GM18909 (cell line): Measurements from ENCODE around the gene CCDC93.
A peak's percentile ranks its signal among the peaks of the same experiment; 100 is the strongest.
"Not testable (repeated sequence)": the region's sequence is repeated elsewhere in the genome, so short reads cannot be mapped to it uniquely, and the experiment has no call there.

Source experiments
- ATAC-seq: cut with Tn5 transposase; IDR thresholded peaks from one replicate; pipeline ENCODE4 v1.9.1; 2021; ENCODE audit warnings: mild to moderate bottlenecking; ENCODE audit not compliant: unreplicated experiment, poor library complexity

CCDC93 gene

DNA sequence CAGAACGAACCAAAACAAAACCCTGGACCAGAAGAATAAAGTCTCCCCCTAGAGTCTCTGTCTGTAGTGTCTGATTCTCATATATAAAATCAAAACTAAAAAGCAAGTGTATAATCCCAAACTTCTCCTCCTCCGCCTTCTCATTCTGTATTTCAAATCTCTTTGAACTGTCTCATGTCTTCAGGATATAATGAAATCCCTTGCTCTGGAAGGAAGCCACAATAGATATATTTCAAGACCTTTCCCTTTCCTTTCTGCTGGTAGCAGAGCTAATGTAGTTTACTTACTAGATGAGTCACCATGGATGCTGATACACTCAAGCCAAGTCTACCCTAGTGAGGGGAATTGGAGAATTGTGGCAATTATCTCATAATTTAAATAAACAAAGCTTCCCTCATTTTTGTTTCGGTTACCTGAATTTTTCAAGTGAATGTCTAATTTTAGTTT, 33.5 kb upstream of the CCDC93 start:
- ATAC-seq: no peak

DNA sequence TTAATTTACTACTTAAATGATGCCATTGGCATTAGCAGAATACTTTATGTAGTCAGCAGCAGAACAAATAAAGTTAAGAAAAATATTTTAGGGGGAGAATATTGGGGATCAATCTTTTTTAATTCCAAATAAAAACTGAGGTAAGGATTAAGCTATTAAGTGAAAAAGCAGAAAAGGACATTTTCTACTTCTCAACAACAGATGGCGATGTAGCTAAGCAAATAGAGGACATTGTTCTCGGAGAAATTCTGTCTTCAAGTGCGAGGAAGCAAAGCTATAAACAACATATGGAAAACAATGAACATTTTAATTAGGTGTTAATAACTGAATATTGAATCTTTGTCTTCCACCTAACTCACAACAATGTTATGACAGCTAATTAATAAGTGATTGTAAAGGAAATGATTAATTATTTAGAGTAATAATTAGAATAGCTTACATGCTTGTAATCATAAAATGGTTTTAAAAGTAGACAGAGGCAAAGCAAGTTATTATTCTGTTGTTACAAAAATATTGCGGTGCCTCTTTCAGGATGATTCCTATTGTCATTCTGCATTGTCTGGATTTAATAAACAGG, 32.9 kb upstream of the CCDC93 start:
- no peak for ATAC-seq

DNA sequence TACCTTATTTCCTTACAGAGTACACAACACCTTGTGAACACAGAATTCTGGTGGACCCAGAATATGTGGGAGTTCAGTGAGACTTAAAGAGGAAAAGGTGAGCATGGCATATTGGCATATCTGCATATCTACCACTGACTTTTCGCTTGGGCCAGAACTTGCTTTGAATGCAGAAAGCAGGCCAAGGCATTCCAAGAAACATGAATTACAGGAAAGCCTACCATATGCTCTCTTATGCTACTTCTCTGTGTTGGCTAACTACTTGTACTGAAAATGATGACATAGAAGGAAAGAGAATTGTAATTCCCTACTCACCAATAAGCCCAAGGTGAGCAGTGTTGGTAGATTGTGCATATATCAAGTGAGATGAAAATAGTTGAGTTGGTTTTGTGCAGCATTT, 31.4 kb upstream of the CCDC93 start:
- ATAC-seq: no peak

DNA sequence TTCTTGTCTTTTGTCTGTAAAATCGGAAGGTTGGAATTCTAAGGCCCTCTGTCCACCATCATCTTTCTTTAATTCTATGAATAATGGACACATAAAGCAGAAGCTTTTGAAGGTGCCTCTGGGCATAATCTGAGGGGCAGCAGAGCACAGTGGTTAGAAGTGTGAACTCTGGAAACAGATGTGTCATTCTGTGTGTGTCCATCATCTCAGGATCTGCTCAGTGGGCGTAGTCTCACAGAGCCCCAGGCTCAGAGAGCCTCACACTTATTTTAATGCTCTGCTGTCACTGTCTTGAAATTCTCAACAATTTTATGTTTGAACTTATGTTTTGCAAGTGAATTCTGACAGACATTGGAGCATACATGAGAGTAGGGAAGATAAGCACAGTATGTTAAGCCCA, 31.0 kb upstream of the CCDC93 start:
- no peak for ATAC-seq

DNA sequence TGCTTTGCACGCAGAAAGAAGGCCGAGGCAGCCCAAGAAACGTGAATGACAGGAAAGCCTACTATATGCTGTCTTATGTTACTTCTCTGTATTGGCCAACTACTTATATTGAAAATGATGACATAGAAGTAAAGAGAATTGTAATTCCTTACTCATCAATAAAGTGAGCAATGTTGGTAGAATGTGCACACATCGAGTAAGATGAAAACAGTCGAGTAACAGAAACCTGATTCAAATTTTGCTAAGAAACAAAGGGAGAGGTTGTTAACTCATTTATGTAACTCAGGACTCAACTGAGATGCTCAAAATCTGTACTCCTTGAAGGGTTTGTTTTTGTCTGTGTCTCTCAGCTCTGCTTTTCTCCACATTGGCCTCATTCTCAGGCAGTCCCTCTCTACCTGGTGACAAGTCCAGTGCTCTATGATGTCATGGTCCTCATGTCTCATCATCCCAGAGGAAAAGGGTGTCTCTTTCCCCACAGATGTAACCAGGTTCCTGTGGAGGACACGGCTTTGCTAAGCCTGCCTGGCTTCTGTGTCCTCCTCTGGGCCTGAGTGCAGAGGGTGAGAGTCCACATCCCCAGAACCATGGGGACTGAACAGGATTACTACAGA, 30.3 kb upstream of the CCDC93 start:
- ATAC-seq: no peak

DNA sequence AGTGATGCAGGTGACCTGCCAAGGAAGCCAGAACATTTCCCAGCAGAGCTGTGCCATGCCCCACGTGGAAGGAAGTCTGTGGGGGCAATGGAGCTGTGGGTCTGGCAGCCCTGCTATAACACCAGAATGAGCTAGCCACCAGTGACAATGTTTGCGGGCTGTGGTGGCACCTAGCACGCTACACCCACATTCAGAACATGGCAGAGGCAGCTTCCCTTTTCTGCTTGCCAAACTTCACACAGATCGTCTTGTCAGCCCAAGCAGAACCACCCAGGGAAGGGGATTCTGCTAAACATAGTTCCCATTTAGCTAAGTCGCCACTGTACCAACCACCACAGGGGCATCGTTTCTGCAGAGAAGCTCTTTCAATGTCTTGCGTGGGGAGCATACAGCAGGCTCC, 27.0 kb upstream of the CCDC93 start:
- no peak for ATAC-seq

DNA sequence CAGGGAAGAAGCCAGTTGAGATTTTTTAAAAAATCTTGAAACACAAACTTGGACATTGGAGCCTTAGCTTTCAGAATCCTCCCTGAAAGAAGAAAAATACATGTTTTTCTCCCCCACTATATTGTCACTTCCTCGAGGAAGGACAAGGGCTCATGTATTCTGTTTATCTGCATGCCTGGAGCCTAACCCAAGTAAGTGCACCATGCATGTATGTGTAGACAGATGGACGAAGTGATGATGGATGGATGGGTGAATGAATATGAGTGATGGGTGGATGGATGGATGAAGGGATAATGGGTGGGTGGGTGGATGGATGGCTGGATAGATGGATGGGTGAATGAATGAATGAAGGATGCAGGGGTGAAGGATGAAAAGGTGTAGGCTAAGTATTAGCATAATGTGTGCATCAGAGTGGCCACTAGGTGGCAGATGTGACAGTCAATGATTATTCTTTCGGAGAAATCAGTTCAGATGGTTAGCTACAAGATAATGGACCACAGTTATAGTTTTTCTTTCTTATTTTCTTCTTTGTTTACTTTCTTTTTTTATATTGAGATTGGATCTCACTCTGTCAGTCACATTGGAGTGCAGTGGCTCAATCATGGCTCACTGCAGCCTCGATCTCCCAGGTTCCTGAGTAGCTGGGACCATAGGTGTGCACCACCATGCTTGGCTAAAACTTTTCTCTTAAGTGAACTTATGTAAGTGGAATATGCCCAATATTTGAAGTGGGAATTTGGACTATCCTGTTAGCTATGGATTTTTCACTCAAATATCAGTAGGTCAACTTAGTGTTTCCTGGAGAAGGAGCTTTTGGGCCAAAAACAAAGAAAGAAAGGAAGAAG, 18.5 kb upstream of the CCDC93 start:
- peak; percentile 95 for ATAC-seq

DNA sequence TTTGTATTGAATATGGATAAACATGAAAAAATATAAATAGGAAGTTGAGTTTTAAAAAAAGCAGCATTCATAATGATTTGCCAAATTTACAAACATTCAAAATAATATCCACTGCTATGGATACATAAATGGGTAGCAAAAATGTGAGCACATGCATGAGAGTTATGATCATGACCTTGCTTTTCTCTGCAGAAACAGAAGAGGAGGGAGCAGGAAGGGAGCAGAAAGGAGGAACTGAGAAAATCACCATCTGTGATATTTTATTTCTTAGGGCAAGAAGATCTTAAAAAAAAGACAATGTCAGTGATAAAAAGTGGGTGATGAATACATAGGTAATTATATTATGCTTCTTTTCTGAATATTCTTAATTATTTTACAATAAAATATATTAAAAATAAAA, 17.7 kb upstream of the CCDC93 start:
- no peak for ATAC-seq

DNA sequence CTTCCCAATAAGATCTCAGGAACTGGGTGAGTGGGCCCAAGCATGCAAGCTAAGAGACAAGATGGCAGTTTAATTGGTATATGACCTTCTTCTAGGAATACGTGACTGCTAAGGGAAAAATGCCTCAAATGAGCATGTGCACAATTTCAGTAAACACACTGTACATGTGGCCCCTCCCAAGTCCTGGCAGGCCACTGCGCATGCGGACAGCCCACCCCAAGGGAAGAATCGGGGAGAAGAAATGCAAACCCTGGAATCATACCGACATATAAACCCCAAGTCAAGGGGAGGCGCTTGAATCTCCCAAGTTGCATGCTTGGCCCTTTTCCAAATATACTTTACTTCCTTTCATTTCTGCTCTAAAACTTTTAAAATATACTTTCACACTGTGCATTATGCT, 15.2 kb upstream of the CCDC93 start:
- no peak for ATAC-seq

DNA sequence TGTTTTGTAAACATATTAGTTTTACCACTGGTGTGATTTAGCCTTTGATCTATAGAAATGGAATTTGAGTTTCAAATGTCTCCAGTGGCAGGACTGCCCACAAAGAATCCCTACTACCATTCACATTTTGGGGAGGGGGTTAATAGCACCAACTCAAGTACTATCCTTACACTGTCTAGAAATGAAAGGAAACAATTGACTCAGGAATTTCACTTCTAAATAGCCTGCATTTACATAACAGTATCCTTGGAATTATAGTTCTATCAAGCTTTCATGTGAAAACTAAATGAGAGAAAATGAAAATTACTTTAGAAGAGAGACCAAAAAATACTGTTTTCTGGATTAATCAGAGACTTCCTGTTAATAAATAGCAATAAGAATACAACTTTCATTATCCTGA, 7.5 kb upstream of the CCDC93 start:
- ATAC-seq: no peak

DNA sequence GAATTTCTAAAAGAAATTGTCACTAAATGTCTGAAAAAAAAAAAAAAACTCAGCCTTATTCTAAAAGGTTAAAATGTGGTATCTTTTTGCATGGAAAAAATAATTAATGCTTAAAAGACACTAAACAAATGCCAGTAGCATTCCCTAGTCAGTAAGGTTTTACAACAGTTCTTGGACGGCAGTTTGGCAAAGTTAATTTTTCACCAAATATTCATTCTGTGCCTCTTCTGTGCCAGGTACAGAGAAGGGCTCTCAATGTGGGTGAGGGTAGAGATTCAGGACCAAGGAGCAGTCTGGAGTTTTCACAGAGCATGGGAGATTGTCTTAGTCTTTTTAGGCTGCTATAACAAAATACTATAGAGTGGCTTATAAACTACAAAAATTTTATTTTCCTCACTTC, 6.0 kb upstream of the CCDC93 start:
- no peak for ATAC-seq

DNA sequence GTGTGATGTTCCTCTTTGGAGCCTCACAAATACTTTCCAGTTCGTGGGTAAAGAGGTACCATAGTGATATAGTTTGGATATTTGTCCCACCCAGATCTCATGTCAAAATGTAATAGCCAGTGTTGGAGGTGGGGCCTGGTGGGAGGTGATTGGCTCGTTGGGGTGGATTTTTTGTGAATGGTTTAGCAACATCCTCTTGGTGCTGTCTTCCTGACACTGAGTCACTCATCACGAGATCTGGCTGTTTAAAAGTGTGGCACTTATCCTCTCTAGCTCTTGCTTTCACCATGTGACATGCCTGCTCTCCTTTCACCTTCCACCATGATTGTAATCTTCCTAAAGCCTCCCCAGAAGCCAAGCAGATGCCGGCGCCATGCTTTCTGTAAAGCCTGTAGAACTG, 3.0 kb upstream of the CCDC93 start:
- ATAC-seq: no peak

DNA sequence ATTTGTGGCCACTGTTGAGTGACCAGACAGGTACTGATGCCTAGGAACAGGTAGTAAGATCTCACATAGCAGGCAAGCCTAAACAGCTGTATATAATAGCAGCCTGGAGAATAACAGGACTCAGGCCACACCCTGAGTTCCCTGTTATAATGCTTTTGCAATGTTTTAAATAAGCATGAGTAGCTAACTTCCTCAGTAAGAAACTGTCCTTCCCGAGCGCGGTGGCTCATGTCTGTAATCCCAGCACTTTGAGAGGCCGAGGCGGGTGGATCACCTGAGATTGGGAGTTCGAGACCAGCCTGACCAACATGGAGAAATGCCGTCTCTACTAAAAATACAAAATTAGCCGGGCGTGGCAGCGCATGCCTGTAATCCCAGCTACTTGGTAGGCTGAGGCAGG, 1.9 kb upstream of the CCDC93 start:
- ATAC-seq: not testable (repeated sequence)

DNA sequence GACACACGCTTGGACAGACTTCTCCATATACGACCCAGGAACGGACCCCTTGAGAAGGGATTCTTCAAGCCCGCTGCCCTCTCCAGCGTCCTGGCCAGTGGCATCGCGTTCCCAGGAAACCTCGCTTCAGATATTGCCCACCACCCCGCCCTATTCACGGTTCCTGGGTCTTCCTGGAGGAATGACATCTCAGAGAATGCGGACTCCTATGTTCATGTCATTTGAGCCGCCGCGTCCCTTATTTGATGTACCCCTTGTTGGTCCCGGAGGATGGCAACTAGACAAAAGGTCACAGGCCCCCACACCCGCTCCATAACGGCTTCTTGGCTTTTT, 588 bp upstream of the CCDC93 start:
- no peak for ATAC-seq

DNA sequence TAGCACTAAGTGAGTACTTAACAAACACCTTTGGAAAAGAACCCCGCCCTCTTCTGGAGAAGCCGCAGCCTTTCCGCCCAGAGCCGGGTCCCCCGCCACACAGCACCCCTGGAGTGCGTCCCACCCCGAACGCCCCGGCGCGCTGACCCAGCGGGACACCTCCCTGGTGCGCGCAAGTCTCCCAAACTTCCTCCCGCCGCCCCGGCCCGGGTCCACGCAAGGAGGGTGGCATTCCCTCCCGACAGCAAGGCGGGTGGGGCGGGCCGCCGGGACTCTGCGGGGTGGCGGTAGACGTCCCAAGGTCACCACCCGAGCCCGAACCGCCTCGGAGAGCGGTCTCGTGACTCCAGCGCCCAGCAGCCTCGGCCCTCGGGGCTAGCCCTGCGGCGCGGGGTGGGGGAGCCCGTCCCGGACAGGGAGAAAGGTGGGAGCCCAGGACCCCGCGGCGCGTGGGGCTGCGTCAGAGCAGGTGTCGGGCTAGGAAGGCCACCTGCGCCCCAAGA, 598 bp downstream of the CCDC93 start:
- ATAC-seq: peak; percentile 41

DNA sequence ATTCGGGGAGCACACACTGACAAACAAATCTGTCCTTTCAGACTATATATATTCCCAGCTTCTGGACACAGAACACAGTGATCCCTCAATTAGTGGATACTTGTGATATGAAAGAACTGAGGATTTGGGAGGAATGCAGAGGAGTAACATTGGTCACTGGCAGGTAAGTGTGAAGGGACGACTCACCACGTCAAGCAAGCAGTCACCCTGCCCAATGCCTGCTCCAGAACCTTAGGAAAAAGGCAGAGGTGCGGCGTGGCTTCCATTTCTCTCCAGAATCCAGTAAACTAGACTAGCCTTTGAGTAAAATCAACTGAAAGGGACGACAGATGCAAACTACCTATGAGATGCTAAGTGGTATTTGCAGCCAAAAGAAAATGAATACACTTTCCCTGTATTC, 1.1 kb downstream of the CCDC93 start:
- ATAC-seq: no peak

DNA sequence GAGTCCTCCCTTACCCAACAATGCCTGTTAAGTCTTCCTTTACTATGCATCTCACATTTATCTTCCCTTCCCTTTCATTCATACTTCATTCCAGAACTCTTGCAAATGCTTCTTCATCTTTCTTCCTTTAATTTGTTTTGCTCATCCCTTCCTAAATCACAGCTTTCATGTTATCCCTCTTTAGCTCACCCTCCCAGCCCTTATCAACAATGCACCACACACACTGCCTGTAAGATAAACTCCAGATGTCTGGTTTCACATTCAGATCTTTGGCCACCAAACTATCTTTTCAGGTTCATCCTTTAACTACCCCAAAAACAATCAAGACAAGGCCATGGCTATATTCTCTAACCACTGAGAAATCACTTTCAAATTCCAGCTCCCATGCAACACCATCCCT, 3.4 kb downstream of the CCDC93 start:
- no peak for ATAC-seq

DNA sequence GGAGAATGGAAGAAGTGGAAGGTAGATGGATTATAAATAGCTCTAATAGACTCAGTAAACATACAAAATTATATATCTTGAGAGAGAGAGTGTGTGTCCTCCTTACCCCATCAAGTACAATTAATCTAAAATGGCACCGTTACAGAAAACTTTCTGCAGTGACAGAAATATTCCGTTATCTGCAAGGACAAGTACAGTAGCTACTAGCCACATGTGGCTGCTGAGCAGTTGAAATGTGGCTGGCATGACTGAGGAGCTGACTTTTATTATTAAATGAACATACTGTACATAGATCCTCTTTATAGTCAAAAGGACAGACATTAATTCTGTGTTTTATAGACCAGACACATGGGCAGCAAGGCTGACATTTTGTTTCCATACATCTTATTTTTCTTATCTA, 7.0 kb downstream of the CCDC93 start:
- no peak for ATAC-seq

DNA sequence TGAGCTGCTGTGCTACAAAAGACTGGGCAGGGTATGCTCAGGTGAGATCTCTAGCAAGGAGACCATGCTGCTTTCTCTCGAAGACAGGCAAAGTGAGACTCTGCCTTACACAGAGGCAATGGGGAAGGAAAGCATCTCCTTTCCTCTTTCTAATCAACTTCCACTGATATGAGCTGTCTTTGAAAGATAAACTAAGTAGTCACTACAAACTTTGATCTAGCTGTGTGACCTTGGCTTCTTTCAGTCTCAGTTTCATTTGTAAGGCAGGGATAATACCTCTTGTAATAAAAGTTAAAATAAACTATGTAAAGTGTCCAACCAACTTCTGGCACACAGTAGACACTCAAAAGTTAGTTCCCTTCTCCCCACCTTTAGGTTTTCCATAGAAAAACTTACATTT, 7.5 kb downstream of the CCDC93 start:
- no peak for ATAC-seq

DNA sequence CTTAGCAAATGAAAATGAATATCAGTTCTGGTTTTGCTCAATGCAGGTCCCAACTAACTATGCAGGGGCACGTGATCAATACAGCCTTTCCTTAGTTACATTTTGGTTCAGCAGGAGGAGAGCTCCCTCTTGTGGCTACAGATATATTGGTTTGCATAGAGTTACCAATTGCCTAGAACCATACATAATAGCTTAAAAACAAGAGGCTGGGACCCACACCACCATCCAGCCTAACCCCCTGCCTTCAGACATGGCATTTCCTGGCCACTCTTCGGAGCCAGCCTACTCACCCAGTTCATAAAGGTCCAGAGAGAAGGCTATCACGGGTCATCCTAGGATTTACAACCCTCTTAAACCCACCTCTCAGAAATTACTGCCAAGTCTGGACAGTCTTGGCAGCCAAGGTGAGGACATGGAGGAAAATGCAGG, 10.5 kb downstream of the CCDC93 start:
- peak; percentile 99 for ATAC-seq

DNA sequence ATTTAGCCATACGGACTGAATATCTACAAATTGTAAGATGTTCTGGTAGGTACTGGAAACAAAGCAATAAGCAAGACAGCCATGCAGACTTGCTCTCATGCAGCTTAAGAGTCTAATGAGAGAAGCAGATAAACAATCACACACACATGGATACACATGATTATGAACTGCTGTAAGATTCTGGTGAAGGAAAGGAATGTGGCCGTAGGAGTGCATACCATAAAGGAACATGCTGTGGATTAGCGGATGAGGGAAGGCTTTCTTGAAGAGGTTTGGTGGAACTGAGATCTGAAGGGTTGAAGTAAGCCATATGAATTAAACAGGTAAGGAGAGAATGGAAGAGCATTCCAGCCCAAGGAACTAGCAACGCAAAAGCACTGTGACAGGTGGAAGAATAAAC, 13.8 kb downstream of the CCDC93 start:
- ATAC-seq: no peak
